ENCODE data around the gene NLGN2.

The NLGN2 gene

GRCh38 chr17:7392696-7393612 lies 14.7 kb upstream of the NLGN2 start:
- no peak for DNase-seq

- DNase-seq, result no peak
Measured at GRCh38 chr17:7393613-7394451, 13.8 kb upstream of the NLGN2 start.

GRCh38 chr17:7394452-7395191 lies 13.0 kb upstream of the NLGN2 start, which contains the start of gene PLSCR3:
PLSCR3 (minus strand) TSS chr17:7394525; CDS start chr17:7394110, 415 bp downstream.
- DNase-seq, result peak; percentile 46

GRCh38 chr17:7396147-7396546 lies 11.5 kb upstream of the NLGN2 start:
- no peak for DNase-seq

GRCh38 chr17:7398612-7399011 lies 9.0 kb upstream of the NLGN2 start:
- no peak for DNase-seq

GRCh38 chr17:7403043-7403726 lies 4.5 kb upstream of the NLGN2 start:
- DNase-seq, result no peak

GRCh38 chr17:7403727-7403976 lies 4.0 kb upstream of the NLGN2 start:
- DNase-seq, result peak; percentile 48

- peak; percentile 99 for DNase-seq
Measured at GRCh38 chr17:7403977-7404736, 3.5 kb upstream of the NLGN2 start, which contains the start of gene TMEM256. TMEM256 (minus strand) TSS chr17:7404097; CDS start chr17:7404084, 13 bp downstream.

- no peak for DNase-seq
Measured at GRCh38 chr17:7404737-7405349, 2.8 kb upstream of the NLGN2 start.

- no peak for DNase-seq
Measured at GRCh38 chr17:7405350-7406234, 2.1 kb upstream of the NLGN2 start.

- no peak for DNase-seq
Measured at GRCh38 chr17:7406235-7406825, 1.3 kb upstream of the NLGN2 start.

- no peak for DNase-seq
Measured at GRCh38 chr17:7407082-7407481, 563 bp upstream of the NLGN2 start.

- no peak for DNase-seq
Measured at GRCh38 chr17:7408252-7408727, 645 bp downstream of the NLGN2 start.

GRCh38 chr17:7408863-7409262 lies 1.2 kb downstream of the NLGN2 start:
- DNase-seq, result no peak

GRCh38 chr17:7409716-7410115 lies 2.1 kb downstream of the NLGN2 start:
- DNase-seq, result no peak

GRCh38 chr17:7410634-7411426 lies 3.2 kb downstream of the NLGN2 start:
- DNase-seq, result no peak

- DNase-seq, result no peak
Measured at GRCh38 chr17:7411427-7411750, 3.7 kb downstream of the NLGN2 start.

GRCh38 chr17:7413346-7413985 lies 5.8 kb downstream of the NLGN2 start:
- no peak for DNase-seq
